T-helper 2 cell treated with Interferon-gamma antibody and Interleukin-4, amounts not matched to agents 5 μg/mL and 100 μg/mL, for 36 hours (primary cell): ENCODE data around the gene CD70.
"Not testable (repeated sequence)": the region's sequence is repeated elsewhere in the genome, so short reads cannot be mapped to it uniquely, and the experiment has no call there.

Source experiments
- DNase-seq: peaks from one replicate; pipeline ENCODE4 v3.0.0; 2021; ENCODE audit warnings: low spot score
- H3K27ac Mint-ChIP-seq: one replicate; pipeline ENCODE4 v1.8.0; 2021; ENCODE audit warnings: mild to moderate bottlenecking, mixed read lengths
- H3K27me3 Mint-ChIP-seq: one replicate; pipeline ENCODE4 v1.8.0; 2021; ENCODE audit warnings: low read depth, mixed read lengths
- H3K36me3 Mint-ChIP-seq: one replicate; pipeline ENCODE4 v1.8.0; 2021; ENCODE audit warnings: low read depth, mixed read lengths
- H3K4me1 Mint-ChIP-seq: one replicate; pipeline ENCODE4 v1.8.0; 2021; ENCODE audit warnings: low read depth, mixed read lengths
- H3K4me3 Mint-ChIP-seq: one replicate; pipeline ENCODE4 v1.8.0; 2022; ENCODE audit warnings: mild to moderate bottlenecking, moderate library complexity, mixed read lengths
- H3K9me3 Mint-ChIP-seq: one replicate; pipeline ENCODE4 v1.8.0; 2021; ENCODE audit warnings: mixed read lengths

The CD70 gene, protein sequence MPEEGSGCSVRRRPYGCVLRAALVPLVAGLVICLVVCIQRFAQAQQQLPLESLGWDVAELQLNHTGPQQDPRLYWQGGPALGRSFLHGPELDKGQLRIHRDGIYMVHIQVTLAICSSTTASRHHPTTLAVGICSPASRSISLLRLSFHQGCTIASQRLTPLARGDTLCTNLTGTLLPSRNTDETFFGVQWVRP

GRCh38 chr19:6590827-6591319 lies at the start of gene CD70:
TSS of gene CD70 (minus strand) at chr19:6591150. CDS start at chr19:6591002, 148 bp downstream.
- Mint-ChIP-seq H3K36me3 (peaks cover 30% of the 10 kb centered on the region), H3K27ac (peak within 1 kb of the TSS; percentile 85), H3K9me3 (no peaks in the 10 kb centered on the region), H3K4me3 (peak within 1 kb of the TSS; percentile 95), H3K4me1 (peaks cover 57% of the 10 kb centered on the region), H3K27me3 (peaks cover 40% of the 10 kb centered on the region)
- peak; percentile 75 for DNase-seq

- H3K27ac Mint-ChIP-seq = peak overlapping the region; percentile 6
These were observed 49.4 kb upstream of the CD70 start for GRCh38 chr19:6640333-6640732.

GRCh38 chr19:6639439-6639838 lies 48.5 kb upstream of the CD70 start:
- peak overlapping the region; percentile 6 for H3K27ac Mint-ChIP-seq
- no peaks in the 10 kb centered on the region for H3K36me3 Mint-ChIP-seq
- peaks cover 34% of the 10 kb centered on the region for H3K4me1 Mint-ChIP-seq
- no peaks in the 10 kb centered on the region for H3K9me3 Mint-ChIP-seq
- DNase-seq = peak; percentile 71
- no peaks in the 10 kb centered on the region for H3K27me3 Mint-ChIP-seq
- H3K4me3 Mint-ChIP-seq = peak overlapping the region; percentile 50

More at GRCh38 chr19:6640333-6640732, 49.4 kb upstream of the CD70 start:
- H3K4me1 Mint-ChIP-seq = peaks cover 34% of the 10 kb centered on the region
- DNase-seq, H3K36me3 Mint-ChIP-seq, H3K9me3 Mint-ChIP-seq, H3K27me3 Mint-ChIP-seq, H3K4me3 Mint-ChIP-seq: not testable (repeated sequence)

DNA sequence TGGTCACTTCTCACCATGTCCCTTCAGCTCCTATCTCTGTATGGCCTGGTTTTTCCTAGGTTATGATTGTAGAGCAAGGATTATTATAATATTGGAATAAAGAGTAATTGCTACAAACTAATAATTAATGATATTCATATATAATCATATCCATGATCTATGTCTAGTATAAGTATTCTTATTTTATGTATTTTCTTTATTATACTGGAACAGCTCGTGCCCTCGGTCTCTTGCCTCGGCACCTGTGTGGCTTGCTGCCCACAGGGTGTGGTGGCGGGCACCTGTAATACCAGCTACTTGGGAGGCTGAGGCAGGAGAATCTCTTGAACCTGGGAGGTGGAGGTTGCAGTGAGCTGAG lies 42.5 kb upstream of the CD70 start:
- H3K36me3 Mint-ChIP-seq, H3K27ac Mint-ChIP-seq, H3K27me3 Mint-ChIP-seq, H3K9me3 Mint-ChIP-seq, DNase-seq, H3K4me3 Mint-ChIP-seq: not testable (repeated sequence)
- H3K4me1 Mint-ChIP-seq = peaks cover 24% of the 10 kb centered on the region

DNA sequence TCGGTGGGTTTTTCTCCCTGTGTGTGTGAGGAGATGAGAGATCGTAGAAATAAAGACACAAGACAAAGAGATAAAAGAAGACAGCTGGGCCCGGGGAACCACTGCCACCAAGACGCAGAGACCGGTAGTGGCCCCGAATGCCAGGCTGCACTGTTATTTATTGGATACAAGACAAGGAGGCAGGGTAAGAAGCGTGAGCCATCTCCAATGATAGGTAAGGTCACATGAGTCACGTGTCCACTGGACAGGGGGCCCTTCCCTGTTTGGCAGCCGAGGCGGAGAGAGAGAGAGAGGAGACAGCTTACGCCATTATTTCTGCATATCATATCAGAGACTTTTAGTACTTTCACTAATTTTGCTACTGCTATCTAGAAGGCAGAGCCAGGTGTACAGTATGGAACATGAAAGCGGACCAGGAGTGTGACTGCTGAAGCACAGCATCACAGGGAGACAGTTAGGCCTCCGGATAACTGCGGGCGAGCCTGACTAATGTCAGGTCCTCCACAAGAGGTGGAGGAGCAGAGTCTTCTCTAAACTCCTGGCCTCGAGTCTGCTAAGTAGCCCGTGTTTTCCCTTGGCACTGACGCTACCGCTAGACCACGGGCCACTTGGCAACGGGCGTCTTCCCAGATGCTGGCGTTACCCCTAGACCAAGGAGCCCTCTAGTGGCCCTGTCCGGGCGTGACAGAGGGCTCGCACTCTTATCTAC lies 42.0 kb upstream of the CD70 start:
- H3K4me3 Mint-ChIP-seq, H3K36me3 Mint-ChIP-seq, H3K9me3 Mint-ChIP-seq, H3K27ac Mint-ChIP-seq, H3K27me3 Mint-ChIP-seq: not testable (repeated sequence)
- H3K4me1 Mint-ChIP-seq = peaks cover 21% of the 10 kb centered on the region
- DNase-seq = peak; percentile 53

DNA sequence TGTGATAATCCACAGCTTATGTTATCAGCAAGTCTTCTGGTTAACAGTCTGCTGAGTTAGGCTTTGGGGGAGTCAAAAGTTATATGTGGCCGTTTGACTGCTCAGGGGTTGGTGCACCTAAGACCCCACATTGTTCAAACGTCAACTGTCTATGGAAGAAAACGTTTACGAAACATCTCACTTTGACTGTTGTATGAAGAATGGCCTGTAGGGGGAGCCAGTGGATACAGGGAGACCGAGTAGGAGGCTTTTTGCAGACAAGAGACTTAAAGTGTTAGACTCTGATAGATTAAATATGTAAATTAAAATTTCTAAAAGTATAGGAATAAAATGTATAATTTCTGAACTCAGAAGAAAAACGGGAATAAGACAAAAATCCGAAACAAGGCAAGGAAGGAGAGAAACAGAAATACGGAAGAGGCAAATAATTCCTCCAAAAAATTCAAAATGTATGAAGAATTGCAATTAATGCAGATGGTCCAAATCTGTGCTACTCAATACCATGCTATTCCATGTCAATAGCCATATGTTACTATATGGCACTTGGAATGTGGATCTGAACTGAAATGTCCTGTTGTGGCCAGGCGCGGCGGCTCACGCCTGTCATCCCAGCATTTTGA lies 41.2 kb upstream of the CD70 start:
- H3K27ac Mint-ChIP-seq = no peak overlapping the region
- H3K27me3 Mint-ChIP-seq = no peaks in the 10 kb centered on the region
- H3K4me1 Mint-ChIP-seq = peaks cover 21% of the 10 kb centered on the region
- H3K36me3 Mint-ChIP-seq = no peaks in the 10 kb centered on the region
- H3K9me3 Mint-ChIP-seq = peaks cover 6% of the 10 kb centered on the region
- H3K4me3 Mint-ChIP-seq = no peak overlapping the region
- peak; percentile 69 for DNase-seq

- no peak for DNase-seq
- Mint-ChIP-seq H3K27ac (no peak overlapping the region), H3K9me3 (peaks cover 9% of the 10 kb centered on the region), H3K4me3 (no peak overlapping the region), H3K4me1 (peaks cover 7% of the 10 kb centered on the region), H3K36me3 (peaks cover 4% of the 10 kb centered on the region), H3K27me3 (peaks cover 5% of the 10 kb centered on the region)
These were observed 35.8 kb upstream of the CD70 start for GRCh38 chr19:6626764-6627163.

DNA sequence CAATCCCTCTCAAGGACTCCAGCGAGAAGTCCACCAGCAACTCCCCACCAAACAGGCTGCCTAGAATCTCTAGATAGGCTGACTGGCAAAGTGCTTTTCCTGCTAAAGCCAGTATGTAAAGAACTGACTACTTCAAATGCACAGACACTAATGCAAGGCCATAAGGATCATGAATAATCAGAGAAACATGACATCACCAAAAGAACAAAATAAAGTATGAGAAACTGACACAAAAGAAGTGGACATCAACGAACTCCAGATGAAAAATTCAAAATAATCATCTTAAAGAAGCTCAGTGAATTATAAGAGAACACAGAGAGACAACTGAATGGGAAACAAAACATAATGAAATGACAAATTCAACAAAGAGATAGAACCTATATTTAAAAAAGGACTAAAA lies 26.4 kb upstream of the CD70 start:
- no peak overlapping the region for H3K27ac Mint-ChIP-seq
- H3K27me3 Mint-ChIP-seq = peaks cover 13% of the 10 kb centered on the region
- peaks cover 29% of the 10 kb centered on the region for H3K9me3 Mint-ChIP-seq
- H3K36me3 Mint-ChIP-seq = peaks cover 10% of the 10 kb centered on the region
- H3K4me3 Mint-ChIP-seq = no peak overlapping the region
- no peak for DNase-seq
- peaks cover 19% of the 10 kb centered on the region for H3K4me1 Mint-ChIP-seq

GRCh38 chr19:6616011-6616410 lies 25.1 kb upstream of the CD70 start:
- Mint-ChIP-seq H3K27ac (peak overlapping the region; percentile 66), H3K4me3 (no peak overlapping the region), H3K4me1 (peaks cover 19% of the 10 kb centered on the region), H3K27me3 (peaks cover 10% of the 10 kb centered on the region), H3K36me3 (peaks cover 10% of the 10 kb centered on the region), H3K9me3 (peaks cover 29% of the 10 kb centered on the region)
- DNase-seq = peak; percentile 64

DNA sequence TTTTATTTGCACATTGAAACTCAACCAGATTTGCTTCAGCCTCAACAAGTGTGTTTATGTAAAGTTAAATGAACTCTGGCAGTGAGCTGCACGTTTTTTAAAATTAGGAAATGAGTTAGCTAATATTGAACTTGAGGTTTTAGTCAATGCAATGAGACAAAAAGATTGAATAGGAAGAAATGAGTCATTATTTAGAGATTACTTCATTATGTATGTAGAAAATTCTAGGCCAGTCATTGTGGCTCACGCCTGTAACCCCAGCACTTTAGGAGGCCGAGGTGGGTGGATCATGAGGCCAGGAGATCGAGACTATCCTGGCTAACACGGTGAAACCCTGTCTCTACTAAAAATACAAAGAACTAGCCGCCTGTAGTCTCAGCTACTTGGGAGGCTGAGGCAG lies 22.8 kb upstream of the CD70 start:
- H3K36me3 Mint-ChIP-seq = peaks cover 8% of the 10 kb centered on the region
- peaks cover 3% of the 10 kb centered on the region for H3K27me3 Mint-ChIP-seq
- H3K27ac Mint-ChIP-seq = peak overlapping the region; percentile 8
- DNase-seq = peak; percentile 38
- peaks cover 22% of the 10 kb centered on the region for H3K4me1 Mint-ChIP-seq
- peaks cover 17% of the 10 kb centered on the region for H3K9me3 Mint-ChIP-seq
- no peak overlapping the region for H3K4me3 Mint-ChIP-seq

DNA sequence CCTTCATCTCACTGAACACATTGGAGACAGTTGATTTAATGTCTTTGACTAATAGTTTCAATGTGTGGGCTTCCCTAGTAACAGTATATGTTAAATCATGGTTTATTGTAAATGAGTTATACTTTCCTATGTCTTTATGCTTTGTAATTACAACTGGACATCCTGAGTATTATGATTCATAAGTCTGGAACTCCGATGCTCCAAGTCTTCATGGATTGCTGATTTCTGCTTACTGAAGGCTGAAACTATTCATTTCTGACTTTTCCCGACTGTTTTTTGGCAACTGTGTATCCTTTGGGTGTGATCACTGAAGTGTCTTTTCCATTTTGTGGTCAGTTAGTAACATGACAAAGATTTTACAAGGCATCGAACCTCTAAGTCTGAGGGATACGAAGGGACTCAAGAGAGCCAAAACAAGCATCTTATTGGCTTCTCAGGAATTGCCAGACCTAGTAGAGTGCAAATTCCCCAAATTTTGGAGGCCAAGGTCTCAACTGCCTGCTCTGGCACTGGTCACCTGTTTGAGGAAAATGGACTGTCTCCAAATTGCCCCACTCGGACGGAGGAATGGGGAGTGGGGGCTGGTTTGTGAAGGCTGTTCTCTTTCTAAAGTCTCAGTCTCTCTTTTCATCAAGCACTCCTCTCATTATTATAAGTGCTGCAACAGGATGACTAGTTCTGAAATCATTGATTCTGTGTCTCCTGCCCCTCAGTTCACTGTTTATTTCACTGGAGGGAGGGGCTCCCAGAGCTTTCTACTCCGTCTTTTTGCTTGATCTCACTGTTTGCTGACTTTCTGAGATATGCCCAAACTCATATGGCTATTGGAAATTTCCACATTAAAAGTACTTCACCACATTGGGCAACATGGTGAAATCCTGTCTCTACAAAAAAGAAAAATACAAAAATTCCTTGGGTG lies 20.2 kb upstream of the CD70 start:
- Mint-ChIP-seq H3K4me1 (peaks cover 17% of the 10 kb centered on the region), H3K9me3 (peaks cover 4% of the 10 kb centered on the region), H3K36me3 (peaks cover 5% of the 10 kb centered on the region), H3K4me3 (no peak overlapping the region), H3K27ac (no peak overlapping the region), H3K27me3 (peaks cover 5% of the 10 kb centered on the region)
- no peak for DNase-seq

GRCh38 chr19:6608940-6609339 lies 18.0 kb upstream of the CD70 start:
- Mint-ChIP-seq H3K4me3 (no peak overlapping the region), H3K27ac (no peak overlapping the region), H3K27me3 (peaks cover 5% of the 10 kb centered on the region), H3K9me3 (no peaks in the 10 kb centered on the region), H3K36me3 (peaks cover 3% of the 10 kb centered on the region), H3K4me1 (peaks cover 13% of the 10 kb centered on the region)
- DNase-seq = no peak

- peaks cover 12% of the 10 kb centered on the region for H3K4me1 Mint-ChIP-seq
- H3K36me3 Mint-ChIP-seq, H3K9me3 Mint-ChIP-seq, DNase-seq, H3K4me3 Mint-ChIP-seq, H3K27me3 Mint-ChIP-seq, H3K27ac Mint-ChIP-seq: not testable (repeated sequence)
These were observed 17.2 kb upstream of the CD70 start for GRCh38 chr19:6608146-6608545.
